SIG-M5 treated with dmso at 0.1 percent for 504 hours (cell line): ENCODE results near the gene MFAP4.

Source experiments
- DNase-seq: peaks from one replicate; lab custom pipeline; 2025; ENCODE audit not compliant: unreplicated experiment; lab: John Stamatoyannopoulos, UW

MFAP4 gene

GRCh38 chr17:19386051-19386929, 700 bp downstream of the MFAP4 start:
- peak; percentile 96 for DNase-seq

DNA sequence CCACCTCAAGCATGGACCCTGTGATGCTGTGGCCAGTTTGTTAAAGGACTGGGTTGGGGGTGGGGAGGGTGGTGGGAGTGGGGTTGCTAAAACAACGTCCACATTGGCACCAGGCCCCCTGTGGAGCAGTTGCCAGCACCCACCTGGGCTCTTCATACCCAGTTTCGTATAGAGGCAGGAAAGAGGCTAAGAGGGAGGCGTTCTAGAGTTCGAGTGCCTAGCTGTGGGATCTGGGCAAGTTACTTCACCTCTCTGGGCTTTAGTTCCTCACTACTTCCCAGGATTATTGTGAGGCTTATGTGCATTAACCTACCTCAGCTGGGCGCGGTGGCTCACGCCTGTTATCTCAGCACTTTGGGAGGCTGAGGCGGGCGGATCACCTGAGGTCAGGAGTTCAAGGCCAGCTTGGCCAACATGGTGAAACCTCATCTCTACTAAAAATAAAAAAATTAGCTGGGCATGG, 1.4 kb downstream of the MFAP4 start:
- no peak for DNase-seq

GRCh38 chr17:19384723-19385391, 2.1 kb downstream of the MFAP4 start:
- DNase-seq, result peak; percentile 64

- DNase-seq, result no peak
Measured at GRCh38 chr17:19383681-19384470, 3.1 kb downstream of the MFAP4 start.

- no peak for DNase-seq
Measured at GRCh38 chr17:19382531-19383444, 4.2 kb downstream of the MFAP4 start.

- DNase-seq, result no peak
Measured at GRCh38 chr17:19381741-19382444, 5.1 kb downstream of the MFAP4 start.

DNA sequence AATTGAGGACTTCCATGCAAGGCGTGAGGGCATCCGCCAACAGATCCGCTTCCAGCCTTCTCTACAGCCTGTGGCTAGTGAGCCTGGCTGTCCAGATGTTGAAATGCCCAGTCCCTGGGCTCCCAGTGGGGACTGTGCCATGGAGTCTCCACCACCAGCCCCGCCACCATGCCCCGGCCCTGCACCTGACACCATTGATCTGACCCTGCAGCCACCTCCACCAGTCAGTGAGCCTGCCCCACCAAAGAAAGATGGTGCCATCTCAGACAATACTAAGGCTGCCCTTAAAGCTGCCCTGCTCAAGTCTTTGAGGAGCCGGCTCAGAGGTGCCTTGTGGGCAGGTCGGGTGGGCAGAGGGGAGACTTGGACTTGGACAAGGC, 5.6 kb downstream of the MFAP4 start:
- no peak for DNase-seq

DNA sequence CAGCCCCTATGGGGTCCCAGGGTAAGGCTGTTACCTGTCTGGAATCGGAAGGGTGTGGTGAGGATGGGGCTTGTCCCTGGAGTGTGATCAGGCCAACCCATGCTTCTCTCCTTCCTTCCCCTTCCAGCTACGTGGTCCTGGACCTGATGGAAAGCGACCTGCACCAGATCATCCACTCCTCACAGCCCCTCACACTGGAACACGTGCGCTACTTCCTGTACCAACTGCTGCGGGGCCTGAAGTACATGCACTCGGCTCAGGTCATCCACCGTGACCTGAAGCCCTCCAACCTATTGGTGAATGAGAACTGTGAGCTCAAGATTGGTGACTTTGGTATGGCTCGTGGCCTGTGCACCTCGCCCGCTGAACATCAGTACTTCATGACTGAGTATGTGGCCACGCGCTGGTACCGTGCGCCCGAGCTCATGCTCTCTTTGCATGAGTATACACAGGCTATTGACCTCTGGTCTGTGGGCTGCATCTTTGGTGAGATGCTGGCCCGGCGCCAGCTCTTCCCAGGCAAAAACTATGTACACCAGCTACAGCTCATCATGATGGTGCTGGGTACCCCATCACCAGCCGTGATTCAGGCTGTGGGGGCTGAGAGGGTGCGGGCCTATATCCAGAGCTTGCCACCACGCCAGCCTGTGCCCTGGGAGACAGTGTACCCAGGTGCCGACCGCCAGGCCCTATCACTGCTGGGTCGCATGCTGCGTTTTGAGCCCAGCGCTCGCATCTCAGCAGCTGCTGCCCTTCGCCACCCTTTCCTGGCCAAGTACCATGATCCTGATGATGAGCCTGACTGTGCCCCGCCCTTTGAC, 6.3 kb downstream of the MFAP4 start:
- no peak for DNase-seq

DNA sequence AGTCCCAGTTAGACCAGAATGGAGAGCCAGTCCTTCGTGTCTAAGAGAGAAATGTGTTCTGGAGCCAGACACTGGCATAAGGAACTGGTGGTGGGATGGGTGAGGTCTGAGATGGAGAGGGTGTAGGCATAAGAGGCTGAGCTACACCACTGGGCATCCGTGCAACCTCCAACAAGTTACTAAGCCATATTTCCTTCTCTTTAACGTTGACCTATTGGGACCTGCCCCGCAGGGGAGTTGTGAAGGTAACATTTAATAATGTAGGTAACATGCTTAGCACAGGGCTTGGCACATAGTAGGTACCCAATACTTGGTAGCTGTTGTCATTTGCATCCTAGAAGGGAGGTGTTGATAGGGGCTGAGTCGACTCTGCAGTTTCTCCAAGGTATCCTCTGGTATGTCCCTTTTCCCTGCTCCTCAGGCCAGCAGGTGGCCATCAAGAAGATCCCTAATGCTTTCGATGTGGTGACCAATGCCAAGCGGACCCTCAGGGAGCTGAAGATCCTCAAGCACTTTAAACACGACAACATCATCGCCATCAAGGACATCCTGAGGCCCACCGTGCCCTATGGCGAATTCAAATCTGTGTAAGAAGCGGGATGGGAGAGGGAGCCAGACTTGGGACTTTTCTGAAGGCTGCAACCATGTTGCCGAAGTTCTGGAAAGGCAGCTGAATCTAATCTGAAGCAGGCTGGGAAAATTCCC, 7.5 kb downstream of the MFAP4 start:
- DNase-seq, result no peak

DNA sequence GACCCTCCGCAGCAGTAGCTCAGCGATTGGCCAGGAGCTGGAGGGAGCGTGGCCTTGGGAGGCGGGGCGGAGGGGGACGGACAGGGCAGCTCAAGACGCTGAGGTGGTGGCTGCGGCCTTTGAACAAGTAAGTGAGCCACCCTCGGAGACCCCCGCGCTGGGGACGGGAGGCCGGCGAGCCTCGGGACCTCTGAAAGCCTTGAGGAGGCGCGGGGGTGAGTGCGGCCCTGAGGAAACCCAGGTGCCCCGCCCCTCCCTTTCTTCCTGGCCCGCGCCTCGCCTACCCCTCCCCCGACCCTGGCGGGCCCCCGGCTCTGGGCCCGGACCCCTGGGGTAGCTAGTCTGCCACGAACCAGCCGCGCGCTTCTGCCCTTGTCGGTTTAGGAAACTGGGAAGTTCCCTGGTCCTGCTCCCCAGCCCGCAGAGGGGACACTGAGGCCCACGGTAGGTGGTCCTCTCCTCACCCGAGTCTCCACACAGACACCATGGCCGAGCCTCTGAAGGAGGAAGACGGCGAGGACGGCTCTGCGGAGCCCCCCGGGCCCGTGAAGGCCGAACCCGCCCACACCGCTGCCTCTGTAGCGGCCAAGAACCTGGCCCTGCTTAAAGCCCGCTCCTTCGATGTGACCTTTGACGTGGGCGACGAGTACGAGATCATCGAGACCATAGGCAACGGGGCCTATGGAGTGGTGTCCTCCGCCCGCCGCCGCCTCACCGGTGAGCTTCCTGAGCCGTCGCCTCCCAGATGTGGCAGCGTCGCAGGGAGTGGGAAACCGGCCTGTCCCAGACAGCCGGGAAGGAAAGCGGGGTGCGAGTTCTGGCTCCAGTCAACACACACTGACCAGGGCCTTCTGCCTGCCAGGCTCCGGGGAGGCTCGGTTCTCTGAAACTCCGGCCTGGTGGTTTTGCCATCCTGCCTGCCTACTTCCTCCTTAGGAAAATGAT, 8.3 kb downstream of the MFAP4 start, which contains the start of gene MAPK7:
TSS of gene MAPK7 (plus strand) at position 83 of the 945 bp plus-strand sequence. CDS start at position 486, 403 bp downstream.
- DNase-seq, result no peak

DNA sequence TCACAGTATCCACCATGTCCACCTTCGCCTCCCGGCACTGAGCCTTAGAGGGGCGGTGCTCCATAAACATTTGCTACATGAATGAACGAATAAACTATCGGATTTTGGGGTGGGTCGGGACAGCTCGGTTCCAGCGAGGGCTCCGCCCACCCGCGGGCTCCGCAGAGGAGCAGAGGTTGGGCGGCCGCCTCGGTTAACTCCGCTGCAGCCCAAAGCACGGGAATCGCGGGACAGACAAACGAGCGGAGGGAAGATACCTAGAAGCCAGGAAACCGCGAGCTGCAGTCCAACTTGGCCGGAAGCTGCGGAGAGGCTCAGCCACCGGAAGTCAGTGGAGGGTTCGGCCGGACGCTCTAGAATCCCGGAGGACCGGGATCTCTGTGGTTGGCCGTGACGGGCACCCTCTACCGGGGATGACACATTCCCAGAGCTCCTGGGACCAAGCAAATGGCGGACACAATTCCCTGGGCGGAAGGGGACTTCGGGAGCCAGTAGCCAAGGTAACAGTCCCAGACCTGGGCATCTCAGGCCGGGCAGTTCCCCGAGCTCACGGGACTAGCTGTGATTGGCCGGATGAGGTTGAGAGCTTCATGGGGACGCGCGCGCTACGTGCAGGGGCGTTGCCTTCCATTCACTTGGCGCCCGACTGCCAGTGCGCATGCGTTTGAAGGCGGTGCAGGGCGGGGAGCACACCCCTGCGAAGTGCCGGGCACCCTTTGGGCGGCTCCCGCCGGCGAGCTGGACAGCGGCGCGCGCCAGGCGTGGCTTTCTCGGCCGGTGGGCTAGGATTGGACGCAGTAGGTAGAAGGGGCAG, 9.2 kb downstream of the MFAP4 start:
- peak; percentile 98 for DNase-seq

GRCh38 chr17:19376811-19377210, 10.2 kb downstream of the MFAP4 start:
- DNase-seq, result no peak

- no peak for DNase-seq
Measured at GRCh38 chr17:19375732-19376131, 11.3 kb downstream of the MFAP4 start.

DNA sequence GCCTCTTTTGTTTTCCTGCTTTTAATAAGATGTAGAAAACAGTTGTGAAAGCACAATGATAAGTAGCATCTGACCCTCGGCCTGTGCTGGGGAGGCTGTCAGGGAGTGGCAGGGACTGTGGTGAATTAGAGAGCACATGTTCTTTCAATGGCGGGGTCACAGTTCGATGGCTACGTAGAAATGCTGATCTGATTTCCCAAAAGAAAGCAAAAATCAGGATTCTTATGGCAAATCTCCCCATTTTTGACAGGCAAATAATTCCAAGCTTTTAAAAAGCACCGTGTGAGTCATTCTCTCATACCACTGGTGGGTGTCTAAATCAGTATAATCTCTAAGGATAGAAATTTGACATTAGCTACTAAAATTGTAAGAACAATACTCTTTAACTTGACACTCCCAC, 12.9 kb downstream of the MFAP4 start:
- no peak for DNase-seq

DNA sequence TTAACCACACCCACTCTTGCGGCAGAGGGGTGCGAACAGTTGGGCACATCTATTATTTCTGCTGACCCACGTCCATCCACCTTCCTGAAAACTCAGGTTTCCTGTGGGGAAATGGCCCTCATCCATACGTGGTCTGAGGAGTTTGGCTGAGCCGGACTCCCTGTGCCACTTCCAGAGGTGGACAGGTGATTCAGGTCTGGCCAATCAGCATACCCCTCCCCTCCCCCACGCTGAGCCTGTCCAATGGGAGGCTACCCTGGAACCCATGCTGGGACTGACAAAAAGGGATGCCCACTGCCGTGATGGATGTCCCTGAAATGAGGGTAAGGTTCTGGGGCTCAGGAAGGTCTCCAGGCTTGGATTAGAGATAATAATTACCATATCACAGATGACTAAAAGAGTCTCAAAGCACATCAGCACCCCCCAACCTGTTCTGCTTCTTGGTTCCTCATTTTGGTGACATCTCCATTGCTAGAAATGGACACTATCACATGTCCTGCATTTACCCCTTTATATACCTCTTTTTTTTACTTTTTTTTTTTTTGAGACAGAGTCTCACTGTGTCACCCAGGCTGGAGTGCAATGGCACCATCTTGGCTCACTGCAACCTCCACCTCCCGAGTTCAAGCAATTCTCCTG, 14.0 kb downstream of the MFAP4 start:
- DNase-seq, result peak; percentile 22

- DNase-seq, result no peak
Measured at GRCh38 chr17:19372439-19372838, 14.6 kb downstream of the MFAP4 start.
